KMS-11 (cell line): ENCODE measurements around the gene LDLRAD3.

Experiments
- H2AFZ ChIP-seq: fragments of 200-600 bp; sonication (generic); 2 replicates; pipeline ENCODE4 v1.6.1; 2016; ENCODE audit warnings: antibody characterized with exemption, mixed run types, low read depth
- H3K27ac ChIP-seq: fragments of 200-600 bp; sonication (generic); 2 replicates; pipeline ENCODE4 v1.6.1; 2016; ENCODE audit warnings: mild to moderate bottlenecking, mixed run types
- H3K27me3 ChIP-seq: fragments of 200-600 bp; sonication (generic); 2 replicates; pipeline ENCODE4 v1.6.1; 2017; ENCODE audit warnings: mild to moderate bottlenecking, low read depth, mixed run types, moderate library complexity; ENCODE audit not compliant: insufficient read depth
- H3K36me3 ChIP-seq: fragments of 200-600 bp; sonication (generic); 2 replicates; pipeline ENCODE4 v1.6.1; 2017; ENCODE audit warnings: mild to moderate bottlenecking, mixed run types; ENCODE audit not compliant: insufficient read depth
- H3K4me1 ChIP-seq: fragments of 200-600 bp; sonication (generic); 2 replicates; pipeline ENCODE4 v1.6.1; 2016; ENCODE audit warnings: mild to moderate bottlenecking, low read depth, mixed run types; ENCODE audit not compliant: poor library complexity, severe bottlenecking
- H3K4me2 ChIP-seq: fragments of 200-600 bp; sonication (generic); 2 replicates; pipeline ENCODE4 v1.7.0; 2016; ENCODE audit warnings: mild to moderate bottlenecking, mixed run types
- H3K4me3 ChIP-seq: fragments of 200-600 bp; sonication (generic); IDR thresholded peaks from 2 replicates; pipeline ENCODE4 v1.6.1; 2017; ENCODE audit warnings: low read depth, low read length, mixed read lengths; ENCODE audit not compliant: insufficient read depth
- H3K79me2 ChIP-seq: fragments of 200-600 bp; sonication (generic); 2 replicates; pipeline ENCODE4 v1.6.1; 2016; ENCODE audit warnings: low read depth, mixed run types; ENCODE audit not compliant: insufficient read depth
- H3K9ac ChIP-seq: fragments of 200-600 bp; sonication (generic); 2 replicates; pipeline ENCODE4 v1.6.1; 2016; ENCODE audit warnings: mild to moderate bottlenecking, mixed run types
- H4K20me1 ChIP-seq: fragments of 200-600 bp; sonication (generic); 2 replicates; pipeline ENCODE4 v1.6.1; 2016; ENCODE audit warnings: mild to moderate bottlenecking, mixed run types; ENCODE audit not compliant: insufficient read depth
- TF ChIP-seq, protein P1 (sequence below): fragments of 200-600 bp; sonication (generic); conservative IDR thresholded peaks from 2 replicates; pipeline ENCODE4 v1.6.1; 2017; ENCODE audit warnings: low read depth, mild to moderate bottlenecking, antibody characterized with exemption, low read length, moderate library complexity, mixed read lengths

The LDLRAD3 gene

DNA sequence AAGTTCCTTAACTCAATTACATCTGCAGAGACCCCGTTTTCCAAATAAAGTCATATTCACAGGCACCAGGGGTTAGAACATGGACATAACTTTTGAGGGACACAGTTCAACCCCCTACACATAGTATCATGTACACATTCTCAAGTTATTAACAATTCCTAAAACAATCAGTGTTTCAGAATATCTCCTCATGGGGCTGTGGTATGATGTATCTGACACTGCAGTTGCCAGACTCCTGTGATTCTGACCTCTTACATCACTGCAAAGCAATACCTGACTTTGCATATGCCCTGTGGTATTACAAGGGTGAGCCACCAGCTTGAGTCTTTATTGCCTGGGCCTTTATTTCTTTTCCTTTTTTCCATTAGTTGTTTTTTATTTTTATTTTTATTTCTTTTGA lies 203.6 kb downstream of the LDLRAD3 start:
- Histone ChIP-seq H3K4me2 (no peak overlapping the region), H3K27ac (no peak overlapping the region), H3K27me3 (no peaks in the 10 kb centered on the region), H4K20me1 (no peaks in the 10 kb centered on the region), H3K9ac (no peak overlapping the region), H3K79me2 (no peaks in the 10 kb centered on the region), H3K4me1 (peaks cover 18% of the 10 kb centered on the region), H2AFZ (no peak overlapping the region), H3K36me3 (no peaks in the 10 kb centered on the region), H3K4me3 (no peak overlapping the region)
- TF ChIP-seq, protein P1, sequence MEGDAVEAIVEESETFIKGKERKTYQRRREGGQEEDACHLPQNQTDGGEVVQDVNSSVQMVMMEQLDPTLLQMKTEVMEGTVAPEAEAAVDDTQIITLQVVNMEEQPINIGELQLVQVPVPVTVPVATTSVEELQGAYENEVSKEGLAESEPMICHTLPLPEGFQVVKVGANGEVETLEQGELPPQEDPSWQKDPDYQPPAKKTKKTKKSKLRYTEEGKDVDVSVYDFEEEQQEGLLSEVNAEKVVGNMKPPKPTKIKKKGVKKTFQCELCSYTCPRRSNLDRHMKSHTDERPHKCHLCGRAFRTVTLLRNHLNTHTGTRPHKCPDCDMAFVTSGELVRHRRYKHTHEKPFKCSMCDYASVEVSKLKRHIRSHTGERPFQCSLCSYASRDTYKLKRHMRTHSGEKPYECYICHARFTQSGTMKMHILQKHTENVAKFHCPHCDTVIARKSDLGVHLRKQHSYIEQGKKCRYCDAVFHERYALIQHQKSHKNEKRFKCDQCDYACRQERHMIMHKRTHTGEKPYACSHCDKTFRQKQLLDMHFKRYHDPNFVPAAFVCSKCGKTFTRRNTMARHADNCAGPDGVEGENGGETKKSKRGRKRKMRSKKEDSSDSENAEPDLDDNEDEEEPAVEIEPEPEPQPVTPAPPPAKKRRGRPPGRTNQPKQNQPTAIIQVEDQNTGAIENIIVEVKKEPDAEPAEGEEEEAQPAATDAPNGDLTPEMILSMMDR = no peak

DNA sequence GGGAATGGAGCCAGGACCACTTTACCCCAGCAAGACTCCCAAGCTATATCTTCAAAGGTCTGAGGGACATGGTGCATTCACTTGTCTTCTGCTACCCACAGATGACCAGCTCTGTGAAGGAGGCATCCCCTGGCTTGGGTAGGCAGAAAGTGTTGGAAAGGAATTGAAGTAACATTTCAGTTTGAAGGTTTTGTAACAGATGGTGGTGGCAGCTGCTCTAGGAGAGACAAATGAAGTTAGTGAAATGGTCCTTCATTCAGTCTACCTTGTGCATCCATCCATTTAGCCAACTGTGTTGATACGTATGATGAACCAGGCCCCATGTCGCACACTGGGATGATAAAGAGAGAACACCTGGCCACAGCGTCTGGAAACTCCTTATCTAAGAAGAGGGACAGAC lies 204.8 kb downstream of the LDLRAD3 start:
- Histone ChIP-seq H3K27me3 (no peaks in the 10 kb centered on the region), H3K4me3 (no peak overlapping the region), H3K36me3 (no peaks in the 10 kb centered on the region), H3K27ac (no peak overlapping the region), H2AFZ (no peak overlapping the region), H3K4me1 (peaks cover 18% of the 10 kb centered on the region), H3K4me2 (no peak overlapping the region), H3K79me2 (no peaks in the 10 kb centered on the region), H3K9ac (no peak overlapping the region), H4K20me1 (no peaks in the 10 kb centered on the region)
- TF ChIP-seq, protein P1 = no peak

DNA sequence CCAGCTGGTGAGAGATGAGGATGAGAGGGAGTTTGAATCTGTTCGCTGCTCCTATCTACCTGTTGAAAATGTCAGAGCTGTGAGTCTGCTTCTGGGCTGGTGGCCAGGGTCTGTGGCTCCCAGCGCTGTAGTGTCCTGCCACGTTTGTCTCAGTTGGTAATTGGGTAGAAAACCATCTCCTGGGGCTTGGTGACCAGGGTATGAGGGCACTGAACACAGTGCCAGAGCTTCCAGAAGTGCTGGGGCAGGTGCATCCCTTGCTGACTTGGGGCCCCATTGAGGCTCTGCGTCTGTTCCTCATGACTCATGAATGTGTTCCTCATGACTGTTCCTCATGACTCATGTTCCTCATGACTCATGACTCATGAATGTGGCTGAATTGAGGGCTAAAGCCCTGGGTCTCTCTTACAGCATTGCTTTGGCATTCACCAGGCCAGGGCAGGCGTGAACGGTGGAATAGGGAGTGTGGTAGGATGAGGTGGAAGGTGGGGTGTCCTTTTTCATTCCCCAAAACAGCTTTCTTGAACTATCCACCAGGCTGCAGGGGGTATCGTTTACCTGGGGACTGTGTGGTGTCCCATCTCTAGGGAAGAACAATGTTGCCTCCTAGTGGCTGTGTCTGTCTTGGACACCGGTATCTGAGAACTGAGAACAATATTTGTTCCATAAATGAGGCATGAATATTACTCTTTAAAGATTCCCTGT lies 205.8 kb downstream of the LDLRAD3 start:
- Histone ChIP-seq H4K20me1 (no peaks in the 10 kb centered on the region), H3K27me3 (no peaks in the 10 kb centered on the region), H3K4me2 (peak overlapping the region; percentile 12; the same call in 1 of the 2 replicates), H3K27ac (no peak overlapping the region), H3K9ac (no peak overlapping the region), H3K4me1 (peaks cover 18% of the 10 kb centered on the region), H2AFZ (0 out of 2 replicates have a peak overlapping the region, but pooled peaks have one; percentile 5), H3K36me3 (no peaks in the 10 kb centered on the region), H3K79me2 (no peaks in the 10 kb centered on the region), H3K4me3 (no peak overlapping the region)
- TF ChIP-seq, protein P1 = peak; percentile 88

DNA sequence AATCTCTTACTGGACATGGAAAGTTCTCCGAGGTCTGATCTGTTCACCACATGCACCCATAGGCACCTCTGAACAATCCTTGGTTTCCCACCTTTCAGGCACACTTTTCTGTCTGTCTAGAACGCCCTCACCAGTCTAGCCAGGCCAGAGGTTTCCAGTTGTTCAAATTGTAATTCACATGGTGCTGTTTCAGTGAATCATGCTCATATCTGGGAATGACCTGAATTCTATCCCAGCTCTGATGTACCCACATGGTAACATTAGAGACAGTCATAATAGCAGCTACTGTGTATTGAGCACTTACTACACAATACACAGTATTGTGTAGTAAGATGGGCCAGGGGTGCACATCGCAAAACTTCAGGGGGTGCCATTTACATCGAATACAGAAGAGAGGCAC lies 207.1 kb downstream of the LDLRAD3 start:
- TF ChIP-seq, protein P1 = no peak
- no peak overlapping the region for H3K9ac ChIP-seq
- H2AFZ ChIP-seq = no peak overlapping the region
- no peak overlapping the region for H3K27ac ChIP-seq
- H3K4me2 ChIP-seq = no peak overlapping the region
- no peak overlapping the region for H3K4me3 ChIP-seq
- no peaks in the 10 kb centered on the region for H3K27me3 ChIP-seq
- no peaks in the 10 kb centered on the region for H3K79me2 ChIP-seq
- no peaks in the 10 kb centered on the region for H3K36me3 ChIP-seq
- peaks cover 18% of the 10 kb centered on the region for H3K4me1 ChIP-seq
- no peaks in the 10 kb centered on the region for H4K20me1 ChIP-seq
